Right lobe of liver (tissue), 4 donors: ENCODE measurements around the gene CD99.

Source experiments
- POLR2A ChIP-seq: fragments of 450-650 bp; IDR thresholded peaks from one replicate; pipeline ENCODE4 v1.6.1; 2017; ENCODE audit warnings: antibody characterized with exemption, mild to moderate bottlenecking
- TF ChIP-seq, protein P1 (sequence below), 4 donors: fragments of 200-600 bp in 3 of 4; fragments of 450-650 bp in 1 of 4; IDR thresholded peaks; one replicate each; pipeline versions ENCODE4 v1.5.1 to v1.8.0; 2016 to 2022; ENCODE audit warnings: antibody characterized with exemption in 4 of 4, mild to moderate bottlenecking in 2 of 4
- donor health status: DM: no; HTN: no; CAD: no.
- donor health status: DM: no; HTN: no; CAD: no.
- donor health status: DM: no; HTN: yes; CAD: no.

- TF ChIP-seq, protein P1, sequence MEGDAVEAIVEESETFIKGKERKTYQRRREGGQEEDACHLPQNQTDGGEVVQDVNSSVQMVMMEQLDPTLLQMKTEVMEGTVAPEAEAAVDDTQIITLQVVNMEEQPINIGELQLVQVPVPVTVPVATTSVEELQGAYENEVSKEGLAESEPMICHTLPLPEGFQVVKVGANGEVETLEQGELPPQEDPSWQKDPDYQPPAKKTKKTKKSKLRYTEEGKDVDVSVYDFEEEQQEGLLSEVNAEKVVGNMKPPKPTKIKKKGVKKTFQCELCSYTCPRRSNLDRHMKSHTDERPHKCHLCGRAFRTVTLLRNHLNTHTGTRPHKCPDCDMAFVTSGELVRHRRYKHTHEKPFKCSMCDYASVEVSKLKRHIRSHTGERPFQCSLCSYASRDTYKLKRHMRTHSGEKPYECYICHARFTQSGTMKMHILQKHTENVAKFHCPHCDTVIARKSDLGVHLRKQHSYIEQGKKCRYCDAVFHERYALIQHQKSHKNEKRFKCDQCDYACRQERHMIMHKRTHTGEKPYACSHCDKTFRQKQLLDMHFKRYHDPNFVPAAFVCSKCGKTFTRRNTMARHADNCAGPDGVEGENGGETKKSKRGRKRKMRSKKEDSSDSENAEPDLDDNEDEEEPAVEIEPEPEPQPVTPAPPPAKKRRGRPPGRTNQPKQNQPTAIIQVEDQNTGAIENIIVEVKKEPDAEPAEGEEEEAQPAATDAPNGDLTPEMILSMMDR (IDR thresholded peaks at IDR 0.05), result no peak
- no peak for TF ChIP-seq POLR2A
Observed at GRCh38 chrX:2782778-2783177, 91.7 kb downstream of the CD99 start.
